Measurements from ENCODE around the gene LIPG.

The LIPG gene

GRCh38 chr18:49590608-49591007, 28.8 kb downstream of the LIPG start:
- no peak for DNase-seq (ENCODE audit: extremely low read depth, low read depth)
- TF ChIP-seq, protein P1, sequence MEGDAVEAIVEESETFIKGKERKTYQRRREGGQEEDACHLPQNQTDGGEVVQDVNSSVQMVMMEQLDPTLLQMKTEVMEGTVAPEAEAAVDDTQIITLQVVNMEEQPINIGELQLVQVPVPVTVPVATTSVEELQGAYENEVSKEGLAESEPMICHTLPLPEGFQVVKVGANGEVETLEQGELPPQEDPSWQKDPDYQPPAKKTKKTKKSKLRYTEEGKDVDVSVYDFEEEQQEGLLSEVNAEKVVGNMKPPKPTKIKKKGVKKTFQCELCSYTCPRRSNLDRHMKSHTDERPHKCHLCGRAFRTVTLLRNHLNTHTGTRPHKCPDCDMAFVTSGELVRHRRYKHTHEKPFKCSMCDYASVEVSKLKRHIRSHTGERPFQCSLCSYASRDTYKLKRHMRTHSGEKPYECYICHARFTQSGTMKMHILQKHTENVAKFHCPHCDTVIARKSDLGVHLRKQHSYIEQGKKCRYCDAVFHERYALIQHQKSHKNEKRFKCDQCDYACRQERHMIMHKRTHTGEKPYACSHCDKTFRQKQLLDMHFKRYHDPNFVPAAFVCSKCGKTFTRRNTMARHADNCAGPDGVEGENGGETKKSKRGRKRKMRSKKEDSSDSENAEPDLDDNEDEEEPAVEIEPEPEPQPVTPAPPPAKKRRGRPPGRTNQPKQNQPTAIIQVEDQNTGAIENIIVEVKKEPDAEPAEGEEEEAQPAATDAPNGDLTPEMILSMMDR (IDR thresholded peaks at IDR 0.05; ENCODE audit: low read depth, low read length): no peak

- DNase-seq (ENCODE audit: extremely low read depth, low read depth): no peak
- TF ChIP-seq, protein P1 (IDR thresholded peaks at IDR 0.05; ENCODE audit: low read depth, low read length): no peak
Measured at GRCh38 chr18:49591271-49591670, 29.4 kb downstream of the LIPG start.

GRCh38 chr18:49591775-49592174, 29.9 kb downstream of the LIPG start:
- no peak for DNase-seq (ENCODE audit: extremely low read depth, low read depth)
- TF ChIP-seq, protein P1 (IDR thresholded peaks at IDR 0.05; ENCODE audit: low read depth, low read length): no peak

GRCh38 chr18:49596687-49597086, 34.8 kb downstream of the LIPG start:
- TF ChIP-seq, protein P1 (IDR thresholded peaks at IDR 0.05; ENCODE audit: low read depth, low read length): no peak
- DNase-seq (ENCODE audit: extremely low read depth, low read depth): no peak

DNA sequence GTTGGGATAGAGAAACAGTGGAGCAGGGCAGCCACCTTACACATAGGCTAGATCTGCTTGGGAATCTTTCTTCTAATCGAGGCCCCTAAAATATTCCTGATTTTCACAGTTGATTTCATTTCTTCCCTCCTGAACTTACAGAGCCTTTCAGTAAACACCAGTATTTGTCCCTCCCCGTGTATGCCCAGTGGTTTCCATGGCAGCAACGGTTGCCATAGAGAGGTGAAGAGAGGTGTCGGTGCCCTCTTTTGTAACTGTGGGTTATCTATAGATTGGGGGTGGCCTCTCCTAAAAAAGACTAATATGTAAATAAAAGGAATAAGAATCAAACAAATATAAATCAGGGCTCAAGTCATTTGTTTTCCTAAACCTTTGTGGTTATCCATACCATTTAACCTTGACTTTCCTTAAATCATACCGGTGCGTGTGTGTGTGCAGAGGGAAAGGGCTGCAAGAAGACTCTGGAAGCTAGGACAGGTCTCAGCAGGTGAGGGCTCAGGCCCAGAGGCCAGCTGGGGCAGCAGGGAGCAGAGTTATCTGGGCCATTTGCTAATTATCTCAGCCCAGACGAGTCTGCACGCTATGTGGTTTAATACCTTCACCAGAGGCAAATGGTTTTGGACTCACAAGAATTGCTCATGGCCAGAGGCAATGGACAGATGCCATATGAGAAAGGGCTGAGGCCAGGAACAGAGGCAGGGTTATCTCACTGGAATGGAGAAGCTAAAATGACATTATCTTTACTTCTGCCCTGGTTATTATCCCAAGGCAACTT, 35.5 kb downstream of the LIPG start:
- TF ChIP-seq, protein P1 (IDR thresholded peaks at IDR 0.05; ENCODE audit: low read depth, low read length): no peak
- DNase-seq (ENCODE audit: extremely low read depth, low read depth): no peak

GRCh38 chr18:49601211-49601610, 39.4 kb downstream of the LIPG start:
- DNase-seq (ENCODE audit: extremely low read depth, low read depth): no peak
- TF ChIP-seq, protein P1 (IDR thresholded peaks at IDR 0.05; ENCODE audit: low read depth, low read length): no peak

DNA sequence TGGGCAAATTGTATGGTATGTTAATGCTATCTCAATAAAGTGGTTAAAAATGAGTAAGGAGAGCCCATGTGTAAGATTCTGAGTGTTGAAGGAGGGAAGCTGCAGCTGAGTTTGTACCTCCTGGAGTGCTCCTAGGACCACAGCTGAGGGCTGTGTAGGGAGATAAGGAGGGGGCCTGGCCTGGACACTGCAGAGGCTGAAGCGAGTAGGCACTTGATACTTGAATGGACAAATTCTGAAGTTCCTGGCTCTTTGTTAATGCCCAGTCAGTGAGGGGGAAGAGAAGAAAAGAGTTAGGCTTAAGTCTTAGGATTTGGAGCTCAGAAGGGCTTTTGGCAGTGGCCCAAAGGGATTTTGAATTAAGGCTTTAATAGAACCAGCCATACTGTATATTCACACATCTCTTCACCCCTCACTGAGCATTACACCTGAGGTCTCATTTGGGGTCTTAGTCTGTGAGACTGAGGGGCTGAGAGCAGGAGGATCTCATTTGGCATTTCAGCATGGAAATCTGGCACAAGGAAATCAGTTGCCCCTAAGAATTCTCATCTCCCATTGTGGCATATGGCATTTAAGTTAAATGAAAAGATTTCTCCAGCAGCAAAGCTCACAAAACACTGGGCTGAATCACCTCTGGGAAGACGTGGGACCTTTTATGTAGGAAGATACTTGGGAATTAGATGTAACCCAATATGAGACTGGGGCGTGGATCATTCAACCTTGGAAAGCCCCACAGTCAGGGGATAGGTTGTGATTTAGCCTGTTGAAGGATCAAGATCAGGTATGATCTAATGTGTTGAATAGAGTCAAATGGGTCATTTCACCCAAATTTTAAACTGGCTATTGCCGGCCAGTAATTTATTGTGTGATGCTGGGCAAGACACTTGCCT, 46.8 kb downstream of the LIPG start:
- no peak for DNase-seq (ENCODE audit: extremely low read depth, low read depth)
- TF ChIP-seq, protein P1 (IDR thresholded peaks at IDR 0.05; ENCODE audit: low read depth, low read length): no peak
